HG03575 (cell line): Measurements from ENCODE around the gene ENGASE.

Source experiments
- ATAC-seq: cut with Tn5 transposase; IDR thresholded peaks from one replicate; pipeline ENCODE4 v1.9.1; 2021; ENCODE audit not compliant: unreplicated experiment, insufficient number of reproducible peaks, low FRiP score; ENCODE audit errors: extremely low read depth

The ENGASE gene

DNA sequence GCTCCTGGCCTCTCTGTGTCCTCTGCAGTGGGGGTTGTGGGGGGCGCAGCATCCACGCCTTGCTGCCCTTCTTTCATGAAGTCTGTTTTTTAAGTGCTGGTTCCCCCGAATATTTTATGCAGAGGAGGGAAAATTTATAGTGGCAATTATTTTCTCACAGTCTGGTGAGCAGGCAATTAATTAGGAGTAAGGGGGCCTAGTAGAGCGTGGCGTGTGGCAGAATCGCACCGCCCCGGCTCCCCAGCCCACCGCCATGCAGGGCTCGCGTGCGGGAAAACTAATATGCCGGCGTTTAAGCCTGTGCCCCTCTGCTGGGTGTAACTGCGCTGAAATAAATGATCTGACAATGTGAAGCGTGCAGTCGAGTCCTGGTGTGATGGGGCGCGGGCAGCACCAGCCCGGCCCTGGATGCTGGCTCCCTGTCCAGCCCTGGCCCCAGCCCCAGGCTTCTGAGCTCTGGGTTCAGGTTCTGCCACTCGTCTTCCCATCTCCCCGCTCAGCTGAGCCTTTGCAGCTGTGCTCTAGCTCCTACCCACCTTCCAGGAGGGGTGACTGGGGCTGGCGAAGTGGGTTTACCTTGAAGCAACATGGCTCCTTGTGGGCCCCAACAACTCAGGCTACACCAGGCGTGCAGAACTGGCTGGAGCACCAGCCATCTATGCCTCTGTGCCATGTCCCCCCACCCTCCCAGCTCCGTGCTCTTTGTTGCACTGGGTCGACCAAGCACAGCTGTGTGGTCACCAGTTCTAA lies 13.8 kb downstream of the ENGASE start:
- no peak for ATAC-seq

DNA sequence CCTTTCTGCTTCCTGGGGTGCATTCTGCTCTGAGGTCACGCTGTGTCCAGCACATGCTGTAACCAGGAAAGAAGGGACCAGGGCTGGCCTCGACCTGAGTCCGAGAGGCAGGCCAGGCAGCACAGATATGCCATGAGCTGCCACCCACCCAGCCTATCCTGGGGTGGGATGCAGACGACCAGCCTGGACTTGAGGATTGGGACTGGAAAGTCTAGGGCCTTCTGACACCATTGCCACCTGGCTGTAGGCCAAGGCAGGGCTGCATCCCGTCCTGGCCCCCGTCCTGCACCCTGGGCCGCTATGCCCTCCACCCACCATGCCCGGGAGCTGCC lies 14.3 kb downstream of the ENGASE start:
- no peak for ATAC-seq

DNA sequence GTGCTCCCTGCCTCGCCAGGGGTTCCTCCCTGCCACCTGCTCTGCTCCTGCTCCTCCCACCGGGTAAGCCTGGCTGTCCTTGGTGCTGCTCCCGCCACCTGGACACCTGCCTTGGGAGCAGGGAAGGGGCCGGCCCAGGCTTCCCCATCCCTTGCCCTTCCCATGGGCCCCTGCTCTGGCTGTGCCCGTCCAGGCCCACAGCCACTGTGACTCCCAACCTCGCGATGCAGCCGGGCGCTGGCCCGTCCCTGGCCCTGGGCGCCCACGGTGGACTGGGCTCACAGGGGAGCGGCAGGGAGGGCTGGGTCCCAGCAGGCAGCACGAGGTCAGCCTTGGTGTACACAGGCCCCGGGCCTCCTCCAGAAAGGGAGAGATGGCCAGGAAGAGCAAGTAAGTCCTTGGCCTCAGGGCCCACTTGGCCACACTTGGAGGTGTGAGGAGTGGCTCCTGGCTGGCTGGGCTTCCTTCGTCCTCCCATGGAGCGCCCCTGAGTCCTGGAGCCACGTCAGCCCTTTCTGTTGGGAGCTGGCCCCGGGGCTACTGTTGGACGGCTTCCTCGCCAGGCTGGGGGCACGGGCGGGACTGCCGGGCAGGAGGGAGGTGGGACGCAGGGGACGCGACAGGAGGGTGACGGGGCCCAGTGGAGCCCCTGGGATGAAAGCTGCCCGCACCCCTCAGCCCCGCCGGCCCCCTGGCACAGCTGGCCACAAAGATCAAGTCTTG lies 15.3 kb downstream of the ENGASE start:
- no peak for ATAC-seq

DNA sequence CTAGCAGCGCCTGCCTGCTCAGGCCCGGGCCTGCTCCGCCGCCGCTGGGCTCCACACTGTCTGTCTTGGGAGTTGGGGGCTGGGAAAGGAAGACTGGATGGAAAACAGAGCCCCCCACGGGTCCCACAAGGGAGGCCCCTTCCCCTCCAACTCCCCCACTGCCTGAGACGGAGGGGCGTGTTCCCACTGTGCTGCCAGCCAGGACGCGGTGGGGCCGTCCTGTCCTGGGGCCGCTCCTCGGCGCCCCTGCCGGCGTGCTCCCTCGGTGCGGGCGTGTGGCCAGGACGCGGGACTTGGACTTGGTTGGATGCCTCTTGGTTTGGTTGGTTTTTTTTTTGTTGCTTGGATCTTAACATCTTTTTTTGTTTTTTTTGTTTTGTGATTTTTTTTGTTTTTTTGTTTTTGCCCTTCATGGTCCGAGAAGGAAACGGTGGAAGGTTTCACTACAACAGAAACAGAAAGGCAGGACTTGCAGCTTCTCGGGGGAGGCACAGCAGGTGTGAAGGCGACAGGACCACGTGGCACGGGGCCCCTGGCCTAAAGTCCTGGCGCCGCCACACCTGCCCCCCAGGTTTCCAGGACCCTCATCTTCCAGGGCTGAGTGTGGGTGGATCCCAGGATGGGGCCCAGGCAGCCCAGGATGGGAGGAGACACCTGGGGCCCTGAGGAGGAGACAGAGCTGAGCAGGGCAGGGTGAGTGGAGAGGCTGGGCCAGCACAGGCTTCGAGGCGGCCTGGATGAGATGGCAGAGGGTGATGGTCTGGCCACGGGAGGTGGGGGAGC lies 16.0 kb downstream of the ENGASE start:
- ATAC-seq: no peak

DNA sequence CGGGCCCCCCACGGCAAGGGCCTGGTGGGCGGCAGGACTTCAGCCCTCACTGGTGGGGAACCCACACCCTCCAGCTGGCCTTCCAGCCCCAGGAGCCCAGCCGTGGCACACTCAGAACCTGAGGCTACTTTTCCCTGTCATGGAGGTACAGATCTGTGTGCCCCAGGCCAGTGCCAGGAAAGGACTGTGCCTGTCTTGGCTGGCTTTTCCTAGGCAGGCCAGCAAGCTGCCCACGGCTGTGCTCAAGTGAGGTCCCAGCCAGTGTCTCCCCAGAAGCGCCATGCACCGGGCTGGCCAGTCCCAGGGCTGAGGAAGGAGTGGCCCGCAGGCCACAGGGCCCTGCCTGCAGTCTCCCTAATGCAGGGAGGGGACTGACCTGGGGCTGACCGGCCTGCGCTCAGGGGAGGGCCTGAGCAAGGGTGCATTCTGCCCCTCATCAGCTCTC lies 16.6 kb downstream of the ENGASE start:
- ATAC-seq: no peak

DNA sequence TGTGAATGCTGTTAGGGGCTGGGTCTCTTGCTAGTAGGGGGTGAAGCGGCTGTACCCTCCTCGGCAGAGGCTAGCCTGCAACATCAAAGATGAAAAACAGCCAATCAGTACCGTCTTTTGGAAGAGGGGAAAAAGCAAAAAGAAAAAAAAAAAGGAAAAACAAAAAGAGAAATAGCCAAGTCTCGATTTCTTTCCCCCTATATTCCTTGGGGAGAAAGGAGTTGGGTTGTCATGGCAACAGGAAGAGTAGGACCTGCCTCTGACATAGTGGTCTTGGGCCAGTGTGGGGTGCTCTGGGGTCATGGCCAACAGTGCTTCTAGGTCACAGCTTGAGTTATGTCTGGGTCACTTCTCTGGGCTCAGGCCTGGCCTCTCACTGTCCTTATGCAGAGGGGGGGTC lies 17.9 kb downstream of the ENGASE start:
- ATAC-seq: no peak

DNA sequence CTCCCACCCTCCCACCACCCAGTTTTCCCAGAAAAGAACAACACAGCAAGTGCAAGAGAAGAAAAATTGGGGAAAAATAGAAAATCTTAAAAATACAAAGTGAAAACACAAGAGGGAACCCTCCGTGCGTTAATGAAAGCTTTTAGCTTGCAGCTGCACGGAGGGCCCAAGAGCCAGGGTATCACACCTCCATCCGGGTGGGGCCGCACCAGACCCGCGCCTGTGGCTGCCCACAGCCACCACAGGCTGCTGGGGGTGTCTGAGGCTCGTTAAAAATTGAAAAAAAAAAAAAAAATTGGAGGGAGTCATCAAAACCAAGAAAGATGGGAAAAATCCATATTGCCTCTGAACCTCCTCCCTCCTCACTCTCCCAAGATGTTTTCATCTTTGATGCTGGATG lies 18.6 kb downstream of the ENGASE start:
- ATAC-seq: no peak

DNA sequence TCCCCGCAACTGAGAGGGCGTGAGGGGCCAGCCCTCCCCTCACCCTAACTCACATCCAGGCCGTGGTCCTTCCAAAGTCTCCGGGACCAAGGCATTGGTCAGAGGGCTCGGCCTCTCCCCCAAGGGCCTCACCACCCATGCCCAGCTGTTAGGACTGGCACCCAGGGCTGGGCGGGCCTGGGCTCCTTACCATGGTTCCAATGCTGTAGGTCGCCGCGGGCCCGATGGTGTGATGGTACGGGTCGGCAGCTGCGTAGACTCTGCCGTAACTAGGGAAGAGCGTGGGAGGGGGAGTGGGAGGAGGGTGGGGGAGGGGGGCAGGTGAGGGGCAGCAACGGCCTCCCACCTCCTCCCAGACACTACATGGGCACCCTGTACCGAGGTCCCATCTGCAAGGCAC lies 19.6 kb downstream of the ENGASE start:
- no peak for ATAC-seq

DNA sequence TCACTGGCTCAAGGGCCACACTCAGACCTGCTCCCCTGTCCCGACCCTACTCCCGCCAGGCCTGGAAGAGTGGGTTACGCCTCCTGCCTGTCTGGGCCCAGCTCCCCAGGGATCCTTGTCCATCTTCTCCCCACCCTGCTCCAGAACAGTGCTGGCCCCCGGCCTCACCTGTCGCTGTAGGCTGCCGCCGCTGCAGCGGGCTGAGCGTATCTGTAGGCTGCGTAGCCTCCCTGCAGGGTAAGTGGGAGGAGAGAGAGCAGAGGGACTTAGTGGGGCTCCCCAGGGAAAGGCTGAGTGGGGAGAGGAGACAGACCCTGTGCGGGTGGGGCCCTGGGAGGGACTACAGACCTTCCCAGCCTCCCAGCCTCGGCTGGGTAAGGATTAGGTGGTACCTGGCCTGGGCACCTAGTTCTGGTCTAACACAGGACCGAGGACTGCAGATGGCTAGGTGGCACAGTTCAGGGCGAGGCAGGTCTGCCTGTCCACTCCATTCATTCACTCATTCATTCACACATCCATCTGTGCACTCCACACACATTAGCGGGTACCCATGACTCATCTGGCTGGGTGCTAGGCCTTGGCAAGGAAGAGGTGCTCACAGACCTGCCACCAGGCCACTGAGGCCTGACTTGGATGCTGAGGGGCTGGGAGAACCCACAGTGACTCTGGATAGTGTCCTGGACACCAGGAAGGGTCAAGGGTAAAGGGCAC lies 20.9 kb downstream of the ENGASE start:
- no peak for ATAC-seq

DNA sequence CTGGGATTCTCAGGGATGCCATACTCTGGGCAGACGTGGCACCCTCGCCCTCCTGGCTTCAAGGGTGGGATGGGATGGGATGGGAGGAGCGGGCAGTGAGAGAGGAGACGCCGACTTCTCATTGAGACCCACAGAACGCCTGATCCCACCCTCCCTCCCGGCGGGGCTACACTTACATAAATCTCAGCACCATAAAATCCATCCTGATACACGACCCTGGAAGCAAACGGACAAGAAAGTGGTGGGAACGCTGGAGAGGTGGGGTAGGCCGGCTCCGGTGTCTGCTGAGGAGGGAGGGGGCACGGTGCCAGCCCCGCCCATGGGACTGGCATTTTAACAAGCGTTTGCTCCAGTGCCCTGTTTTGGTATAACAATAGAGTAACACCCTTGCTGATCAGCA lies 21.9 kb downstream of the ENGASE start:
- ATAC-seq: no peak

DNA sequence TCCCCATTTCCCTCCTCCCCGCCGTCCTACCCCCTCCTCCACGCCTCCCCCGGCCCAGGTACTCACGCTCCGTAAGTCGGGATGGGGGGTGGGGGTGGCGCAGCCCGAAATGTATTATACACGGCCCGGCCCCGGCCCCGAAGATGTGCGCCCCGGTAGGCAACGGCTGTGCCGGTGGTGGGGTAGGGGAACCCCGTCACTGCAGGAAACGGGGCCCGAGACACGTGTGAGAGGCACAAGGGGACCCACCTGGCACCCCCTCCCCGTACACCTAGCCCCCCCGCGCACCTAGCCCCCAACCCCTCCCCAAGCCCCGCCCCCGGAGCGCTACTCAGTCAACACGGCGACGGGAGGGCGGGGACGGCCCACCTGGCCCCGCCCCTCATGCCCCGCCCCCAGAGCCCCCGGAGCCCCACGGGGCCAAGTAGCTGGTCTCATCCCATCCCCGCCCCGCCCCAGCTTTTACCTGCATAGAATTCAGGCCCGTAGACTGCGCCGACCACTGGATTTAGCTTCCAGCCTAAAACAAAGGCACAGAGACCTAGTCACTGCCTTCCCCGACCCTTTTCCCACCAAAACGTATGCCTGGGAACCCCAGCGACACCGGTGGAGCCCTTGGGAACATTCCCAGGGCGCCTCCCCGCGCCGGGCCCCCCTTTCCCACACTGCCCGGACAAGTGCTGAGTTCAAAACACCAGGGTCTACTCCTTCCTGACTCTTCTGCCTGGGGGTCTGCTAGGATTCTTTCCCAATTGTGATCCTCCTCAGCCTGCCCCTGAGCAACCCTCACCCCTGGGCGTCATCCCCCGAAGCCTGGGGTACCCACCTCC lies 22.8 kb downstream of the ENGASE start:
- ATAC-seq: no peak

DNA sequence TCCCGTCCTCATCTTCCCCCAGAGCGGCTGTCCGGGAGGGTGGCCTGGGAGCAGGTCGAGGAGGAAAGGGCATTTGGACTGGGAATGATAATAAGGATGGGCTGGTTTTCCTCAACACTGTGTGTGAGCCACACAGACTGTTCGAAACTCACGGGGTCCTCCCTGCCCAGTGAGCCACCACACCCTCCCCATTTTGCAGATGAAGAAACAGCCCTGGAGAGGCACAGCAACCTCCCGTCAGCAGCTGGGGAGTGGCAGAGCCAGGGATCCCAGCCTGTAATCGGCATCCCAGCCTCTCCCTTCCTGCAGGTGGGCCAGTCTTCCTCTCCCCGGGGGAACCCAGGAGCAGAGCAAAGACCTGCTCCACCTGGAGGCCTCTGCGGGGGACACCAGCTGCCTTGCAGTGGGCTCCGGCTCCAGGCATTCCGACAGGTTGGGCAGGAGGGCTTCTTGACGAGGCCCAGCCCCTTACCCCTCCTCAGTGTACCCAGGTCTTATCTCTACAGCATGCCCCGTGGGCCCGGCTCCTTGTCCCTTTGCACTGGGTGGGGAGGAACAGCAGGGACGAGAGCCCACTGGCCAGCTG lies 23.8 kb downstream of the ENGASE start:
- no peak for ATAC-seq

DNA sequence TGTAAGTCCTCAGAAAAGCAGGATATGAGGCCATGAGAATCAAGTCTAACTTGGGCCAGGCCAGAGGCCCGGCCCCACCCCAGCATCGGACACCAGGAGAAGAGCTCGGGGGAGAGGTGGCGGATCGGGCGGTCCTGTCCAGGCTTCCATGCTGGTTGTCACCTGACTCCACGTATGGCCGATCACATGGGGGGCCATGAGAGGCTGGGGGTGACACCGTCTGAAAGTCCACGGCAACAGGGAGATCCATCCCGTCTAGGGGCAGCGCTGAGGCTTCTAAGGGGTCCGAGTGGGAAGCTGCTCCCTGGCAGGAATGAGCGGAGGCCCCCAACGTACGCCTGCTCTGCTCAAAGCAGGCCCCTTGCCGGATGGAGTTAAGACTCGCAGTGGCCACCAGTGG lies 25.8 kb downstream of the ENGASE start:
- no peak for ATAC-seq

DNA sequence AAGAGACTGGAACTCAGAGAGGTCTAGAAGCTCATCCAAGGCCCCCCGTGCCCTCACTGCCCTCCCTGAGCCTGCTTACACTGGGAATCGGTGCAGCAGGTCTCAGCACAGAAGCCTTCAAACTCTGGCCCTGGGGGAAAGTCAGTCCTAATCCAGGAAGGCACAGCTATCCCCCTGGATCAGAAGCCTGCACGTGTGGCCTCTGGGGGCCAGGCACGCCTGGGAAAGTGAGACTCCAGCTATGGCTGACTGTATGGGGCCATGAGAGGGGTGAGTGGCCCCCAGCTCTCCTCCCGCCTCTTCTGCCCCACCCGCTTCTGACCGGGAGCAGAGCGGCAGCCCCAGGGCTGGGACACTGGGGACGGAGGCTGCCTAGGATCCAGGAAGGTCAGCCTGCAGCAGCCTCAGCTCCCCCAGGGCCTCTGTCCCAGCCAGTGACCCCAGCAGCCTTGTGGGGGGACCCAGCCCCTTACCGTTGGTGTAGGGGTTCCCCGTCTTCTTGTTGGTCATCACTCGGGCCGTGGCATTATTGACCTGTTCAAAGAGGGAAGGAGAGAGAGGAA lies 26.6 kb downstream of the ENGASE start:
- no peak for ATAC-seq

DNA sequence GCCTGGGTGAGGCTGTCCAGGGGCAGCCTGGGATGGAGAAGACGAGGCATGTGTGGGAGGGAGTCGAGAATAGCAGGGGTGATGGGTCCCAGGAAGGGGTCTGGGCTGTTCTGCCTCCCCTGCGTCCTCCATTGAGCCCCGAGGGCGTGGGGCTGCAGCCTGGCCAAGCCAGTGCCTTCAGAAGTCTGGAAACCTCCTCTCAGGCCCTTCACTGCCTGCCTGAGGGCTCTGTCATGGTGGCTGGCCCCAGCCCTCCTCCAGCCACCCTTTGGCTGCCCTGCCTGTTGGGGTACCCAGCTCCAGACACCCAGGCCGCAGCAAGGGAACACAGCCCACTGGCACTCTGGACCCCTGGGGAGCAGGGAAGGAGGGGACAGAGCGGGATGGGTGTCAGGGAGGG lies 27.6 kb downstream of the ENGASE start:
- ATAC-seq: no peak

DNA sequence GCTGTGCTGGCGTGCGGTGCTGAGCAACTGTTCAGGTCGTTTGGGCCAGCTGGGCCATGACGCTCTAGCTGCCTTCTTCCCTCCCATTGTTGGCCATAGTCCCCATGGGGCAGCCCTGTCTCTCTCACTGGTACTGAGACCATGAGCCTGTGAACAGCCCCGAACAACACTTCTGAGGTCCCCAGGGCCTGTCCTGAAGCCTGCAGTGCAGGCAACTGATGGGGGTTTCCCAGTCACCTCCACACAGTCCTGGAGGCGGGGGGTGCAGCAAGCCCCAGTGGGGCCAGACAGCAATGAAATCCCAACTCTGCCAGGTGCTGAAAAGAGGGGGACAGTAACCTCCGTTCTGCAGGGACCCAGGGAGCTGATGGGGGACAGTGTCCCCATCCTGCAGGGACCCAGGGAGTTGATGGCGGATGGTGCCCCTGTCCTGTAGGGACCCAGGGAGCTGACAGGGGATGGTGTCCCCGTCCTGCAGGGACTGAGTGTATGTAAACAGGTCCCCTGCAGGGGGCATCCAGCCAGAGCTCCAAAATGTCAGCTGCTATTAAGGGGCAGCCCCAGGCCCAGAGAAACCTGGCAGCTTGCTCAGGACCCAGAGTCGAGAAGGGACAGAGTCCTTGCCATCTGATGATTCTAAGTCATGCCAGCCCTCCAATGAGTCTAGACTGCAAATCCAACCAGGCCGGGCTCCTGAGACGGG lies 30.4 kb downstream of the ENGASE start:
- ATAC-seq: no peak

DNA sequence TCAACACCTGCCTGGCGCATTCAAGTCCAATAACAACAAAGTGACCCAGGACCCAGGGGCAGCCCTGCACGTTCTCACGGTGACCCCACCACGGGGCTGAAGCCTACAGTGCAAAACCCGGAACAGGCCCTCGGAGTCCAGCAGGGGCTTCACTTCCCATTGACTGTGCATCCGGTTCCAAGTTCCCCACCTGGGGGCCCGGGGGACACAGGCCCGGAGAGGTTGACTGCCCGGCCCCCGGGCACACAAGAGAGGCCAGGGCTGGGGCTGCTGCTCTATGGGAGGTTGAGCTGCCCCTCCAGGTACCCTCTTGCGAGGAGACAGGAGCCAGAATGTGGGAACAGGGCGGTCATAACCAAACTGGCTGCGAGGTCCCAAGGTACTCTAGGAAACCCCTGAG lies 31.3 kb downstream of the ENGASE start:
- ATAC-seq: no peak
